Endometrial microvascular endothelial cells (primary cell): Measurements from ENCODE around the gene RASA3. TPM values are rescaled to one million over a fixed set of nuclear protein-coding genes. Genes with fewer than 3 reads are reported as not detected.

ENCODE experiments used
- in situ Hi-C: cut with HindIII; loops from 2 replicates; pipeline ENCODE4 v1.10.0; 2017; ENCODE audit warnings: low sequenced_read_pairs, low pct_unique_long_range_greater_than_20kb; ENCODE audit errors: inconsistent ontology term
- total RNA-seq: library from RNA; depleted of rRNA; stranded (reverse); fragments of >200 nt; gene quantifications from one replicate; pipeline ENCODE4 v1.2.3, GENCODE V29; 2015; ENCODE audit errors: inconsistent ontology term

Gene RASA3
- total RNA-seq, 1 donor from 2014 or later = 56.0 TPM

GRCh38 chr13:113975416-113975815, 157.0 kb downstream of the RASA3 start:
- in situ Hi-C loops = no loop called here

- in situ Hi-C loops = no loop called here
Observed at GRCh38 chr13:113974304-113975281, 157.8 kb downstream of the RASA3 start.

GRCh38 chr13:113973218-113974164, 158.9 kb downstream of the RASA3 start, which contains the start of gene C13orf46:
C13orf46 (minus strand) TSS chr13:113974076; CDS start chr13:113973997, 79 bp downstream.
- in situ Hi-C loops = no loop called here

GRCh38 chr13:113972451-113973217, 159.8 kb downstream of the RASA3 start:
- in situ Hi-C loops = no loop called here

GRCh38 chr13:113971471-113972231, 160.8 kb downstream of the RASA3 start:
- in situ Hi-C loops = no loop called here

- in situ Hi-C loops = no loop called here
Observed at GRCh38 chr13:113970810-113971470, 161.5 kb downstream of the RASA3 start.

- in situ Hi-C loops = no loop called here
Observed at GRCh38 chr13:113969973-113970611, 162.3 kb downstream of the RASA3 start.

- in situ Hi-C loops = no loop called here
Observed at GRCh38 chr13:113969311-113969972, 163.0 kb downstream of the RASA3 start.

- in situ Hi-C loops = no loop called here
Observed at GRCh38 chr13:113968463-113969310, 163.7 kb downstream of the RASA3 start.

GRCh38 chr13:113967729-113968462, 164.5 kb downstream of the RASA3 start:
- in situ Hi-C loops = no loop called here

GRCh38 chr13:113967206-113967720, 165.2 kb downstream of the RASA3 start:
- in situ Hi-C loops = no loop called here

- in situ Hi-C loops = no loop called here
Observed at GRCh38 chr13:113965968-113966884, 166.2 kb downstream of the RASA3 start.

- in situ Hi-C loops = no loop called here
Observed at GRCh38 chr13:113965383-113965874, 167.0 kb downstream of the RASA3 start.
